ENCODE results near the gene MINAR1. TPM values are rescaled to one million over a fixed set of nuclear protein-coding genes. Genes with fewer than 3 reads are reported as not detected.
"Not testable (repeated sequence)": the region's sequence is repeated elsewhere in the genome, so short reads cannot be mapped to it uniquely, and the experiment has no call there.

The MINAR1 gene
- polyA plus RNA-seq (2013, experiment 1 of 2; ENCODE audit: insufficient read length) = 3.6 TPM
- 3.2 TPM for polyA plus RNA-seq (2013, experiment 2 of 2; ENCODE audit: insufficient read length)

- peak; percentile 72 for DNase-seq
These were observed at the start of gene MINAR1 for GRCh38 chr15:79431636-79432344. TSS of gene MINAR1 (plus strand) at chr15:79432336. CDS start at chr15:79456148, 23,812 bp downstream.

GRCh38 chr15:79394231-79394630 lies 37.9 kb upstream of the MINAR1 start:
- peak; percentile 44 for DNase-seq

- DNase-seq = no peak
These were observed 35.3 kb upstream of the MINAR1 start for GRCh38 chr15:79396850-79397249.

GRCh38 chr15:79397269-79397910 lies 34.7 kb upstream of the MINAR1 start:
- no peak for DNase-seq

GRCh38 chr15:79399606-79400005 lies 32.5 kb upstream of the MINAR1 start:
- DNase-seq = no peak

GRCh38 chr15:79400650-79401049 lies 31.5 kb upstream of the MINAR1 start:
- no peak for DNase-seq

GRCh38 chr15:79401301-79401700 lies 30.8 kb upstream of the MINAR1 start:
- no peak for DNase-seq

- no peak for DNase-seq
These were observed 30.0 kb upstream of the MINAR1 start for GRCh38 chr15:79402136-79402535.

GRCh38 chr15:79403501-79403900 lies 28.6 kb upstream of the MINAR1 start:
- DNase-seq = peak; percentile 12

GRCh38 chr15:79406210-79406609 lies 25.9 kb upstream of the MINAR1 start:
- DNase-seq = no peak

GRCh38 chr15:79408041-79408440 lies 24.1 kb upstream of the MINAR1 start:
- no peak for DNase-seq

- peak; percentile 24 for DNase-seq
These were observed 21.9 kb upstream of the MINAR1 start for GRCh38 chr15:79410237-79410636.

GRCh38 chr15:79412010-79412409 lies 20.1 kb upstream of the MINAR1 start:
- no peak for DNase-seq

GRCh38 chr15:79412429-79412828 lies 19.7 kb upstream of the MINAR1 start:
- DNase-seq = no peak

GRCh38 chr15:79416876-79417275 lies 15.3 kb upstream of the MINAR1 start:
- no peak for DNase-seq

- no peak for DNase-seq
These were observed 13.3 kb upstream of the MINAR1 start for GRCh38 chr15:79418693-79419279.

- no peak for DNase-seq
These were observed 6.4 kb upstream of the MINAR1 start for GRCh38 chr15:79425591-79426295.

GRCh38 chr15:79426899-79427298 lies 5.2 kb upstream of the MINAR1 start:
- not testable (repeated sequence) for DNase-seq

GRCh38 chr15:79427781-79428598 lies 4.1 kb upstream of the MINAR1 start:
- DNase-seq = no peak

GRCh38 chr15:79430901-79431635 lies 1.1 kb upstream of the MINAR1 start:
- peak; percentile 21 for DNase-seq

Measured in fibroblast of skin of abdomen (primary cell).